PC-3 (cell line): Measurements from ENCODE around the gene KIN. TPM values are rescaled to one million over a fixed set of nuclear protein-coding genes. Genes with fewer than 3 reads are reported as not detected.

Experiments
- ATAC-seq: fragments of 200-7000 bp; cut with Tn5 transposase; 2 replicates; pipeline ENCODE4 v1.9.1; 2020; ENCODE audit warnings: mild to moderate bottlenecking, moderate library complexity
- BruUV-seq: library from RNA; stranded (reverse); fragments of 400-500 nt; replicated peaks from 2 replicates; lab custom pipeline; 2021; lab: Mats Ljungman, UMichigan
- CTCF ChIA-PET: fragments of 300-600 bp; sonication (Branson Sonifier 250); formaldehyde crosslinking; loops from one replicate; lab custom pipeline; 2022; ENCODE audit warnings: antibody characterized with exemption; lab: Charles Lee
- POLR2A ChIA-PET: fragments of 300-600 bp; sonication (Branson Sonifier 250); formaldehyde crosslinking; loops from one replicate; lab custom pipeline; 2022; ENCODE audit warnings: antibody characterized with exemption; ENCODE audit not compliant: unreplicated experiment; lab: Charles Lee
- DNase-seq: peaks from one replicate; pipeline ENCODE4 v3.0.0-alpha.2; 2015
- H2AFZ ChIP-seq: fragments of 300-600 bp; sonication (generic); 2 replicates; pipeline ENCODE4 v1.6.0; 2016; ENCODE audit warnings: antibody characterized with exemption, low read length
- H3F3A ChIP-seq: fragments of 300-600 bp; sonication (generic); one replicate; pipeline ENCODE4 v1.6.0; 2017; ENCODE audit warnings: antibody characterized with exemption, low read length, control low read depth, mild to moderate bottlenecking; ENCODE audit not compliant: unreplicated experiment
- H3K27ac ChIP-seq: fragments of 300-600 bp; sonication (generic); 2 replicates; pipeline ENCODE4 v1.5.1; 2016; ENCODE audit warnings: mild to moderate bottlenecking, low read length
- H3K27me3 ChIP-seq: fragments of 300-600 bp; sonication (generic); 2 replicates; pipeline ENCODE4 v1.6.1; 2016; ENCODE audit warnings: low read length, mixed read lengths
- H3K36me3 ChIP-seq: fragments of 300-600 bp; sonication (generic); 2 replicates; pipeline ENCODE4 v1.6.1; 2016; ENCODE audit warnings: low read depth, mixed run types, low read length, mixed read lengths
- H3K4me1 ChIP-seq: fragments of 300-600 bp; sonication (generic); 2 replicates; pipeline ENCODE4 v1.5.1; 2016; ENCODE audit warnings: low read length; ENCODE audit not compliant: insufficient read depth
- H3K4me2 ChIP-seq: fragments of 300-600 bp; sonication (generic); 2 replicates; pipeline ENCODE4 v1.6.0; 2016; ENCODE audit warnings: low read length
- H3K4me3 ChIP-seq: fragments of 300-600 bp; sonication (generic); 2 replicates; pipeline ENCODE4 v1.5.1; 2016; ENCODE audit warnings: mild to moderate bottlenecking, low read length, mixed read lengths
- H3K79me2 ChIP-seq: fragments of 300-600 bp; sonication (generic); 2 replicates; pipeline ENCODE4 v1.6.1; 2017; ENCODE audit warnings: low read length, mixed read lengths
- H3K9ac ChIP-seq: fragments of 300-600 bp; sonication (generic); 2 replicates; pipeline ENCODE4 v1.6.0; 2016; ENCODE audit warnings: mild to moderate bottlenecking, low read length
- H3K9me2 ChIP-seq: fragments of 300-600 bp; sonication (generic); replicated peaks from 2 replicates; pipeline ENCODE4 v1.6.1; 2016; ENCODE audit warnings: mixed run types, low read length, mixed read lengths
- H3K9me3 ChIP-seq: fragments of 300-600 bp; sonication (generic); 2 replicates; pipeline ENCODE4 v1.6.1; 2016; ENCODE audit warnings: low read length, mixed read lengths
- H4K20me1 ChIP-seq: fragments of 300-600 bp; sonication (generic); 2 replicates; pipeline ENCODE4 v1.6.1; 2016; ENCODE audit warnings: low read length, mixed read lengths
- CTCF ChIP-seq: fragments of 300-600 bp; sonication (generic); conservative IDR thresholded peaks from 2 replicates; pipeline ENCODE4 v1.5.1; 2017; ENCODE audit warnings: antibody characterized with exemption, low read depth, mild to moderate bottlenecking, low read length
- EZH2 ChIP-seq: fragments of 300-600 bp; sonication (generic); IDR thresholded peaks from one replicate; pipeline ENCODE4 v1.6.1; 2017; ENCODE audit warnings: antibody characterized with exemption, mild to moderate bottlenecking, low read length; ENCODE audit not compliant: unreplicated experiment
- EZH2phosphoT487 ChIP-seq: fragments of 300-600 bp; sonication (generic); IDR thresholded peaks from 2 replicates; pipeline ENCODE4 v1.6.1; 2018; ENCODE audit warnings: mild to moderate bottlenecking, antibody characterized with exemption, low read length, borderline replicate concordance
- intact Hi-C: fragments of 100-400 bp; cut with micrococcal nuclease; formaldehyde crosslinking; loops from 2 replicates; pipeline ENCODE4 v1.9.0; 2023
- total RNA-seq: library from RNA; depleted of rRNA; stranded (reverse); fragments of >200 nt; gene quantifications from 2 replicates; pipeline ENCODE4 v1.2.3, GENCODE V29; 2014

KIN gene
- total RNA-seq, 1 experiment from 2014 or later = 2.4 TPM

- ChIA-PET CTCF (no interaction called here), POLR2A (no interaction called here)
- Histone ChIP-seq H2AFZ (no peak overlapping the region), H4K20me1 (no peaks in the 10 kb centered on the region), H3K4me2 (no peak overlapping the region), H3K36me3 (no peaks in the 10 kb centered on the region), H3K79me2 (no peaks in the 10 kb centered on the region), H3K9ac (no peak overlapping the region), H3K27me3 (0 out of 2 replicates have a peak, but pooled peaks cover 28% of the 10 kb centered on the region), H3K27ac (no peak overlapping the region), H3K4me1 (no peaks in the 10 kb centered on the region), H3F3A (no peaks in the 10 kb centered on the region), H3K9me2 (no peaks in the 10 kb centered on the region), H3K9me3 (no peaks in the 10 kb centered on the region), H3K4me3 (no peak overlapping the region)
- DNase-seq (no peak), ATAC-seq (no peak)
- no peak for TF ChIP-seq EZH2phosphoT487
- no peak for TF ChIP-seq CTCF
- no peak for TF ChIP-seq EZH2
- no TSS peak for BruUV-seq
- intact Hi-C loops = no loop called here
Observed at GRCh38 chr10:7710446-7710845, 77.3 kb downstream of the KIN start.

GRCh38 chr10:7708832-7709231 lies 79.0 kb downstream of the KIN start:
- H4K20me1 ChIP-seq = no peaks in the 10 kb centered on the region
- ChIA-PET CTCF (no interaction called here), POLR2A (no interaction called here)
- H3F3A ChIP-seq = no peaks in the 10 kb centered on the region
- H3K79me2 ChIP-seq = no peaks in the 10 kb centered on the region
- ATAC-seq (no peak), DNase-seq (no peak)
- H3K4me3 ChIP-seq = no peak overlapping the region
- no peak overlapping the region for H3K9ac ChIP-seq
- TF ChIP-seq CTCF (no peak), EZH2phosphoT487 (no peak), EZH2 (no peak)
- no peaks in the 10 kb centered on the region for H3K36me3 ChIP-seq
- H3K4me1 ChIP-seq = no peaks in the 10 kb centered on the region
- intact Hi-C loops = no loop called here
- BruUV-seq = no TSS peak
- no peak overlapping the region for H2AFZ ChIP-seq
- 0 out of 2 replicates have a peak, but pooled peaks cover 28% of the 10 kb centered on the region for H3K27me3 ChIP-seq
- H3K4me2 ChIP-seq = no peak overlapping the region
- no peaks in the 10 kb centered on the region for H3K9me2 ChIP-seq
- H3K27ac ChIP-seq = no peak overlapping the region
- H3K9me3 ChIP-seq = no peaks in the 10 kb centered on the region

- Histone ChIP-seq H2AFZ (no peak overlapping the region), H3K36me3 (no peaks in the 10 kb centered on the region), H3K4me3 (no peak overlapping the region), H3K9me2 (no peaks in the 10 kb centered on the region), H3K9me3 (no peaks in the 10 kb centered on the region), H3K4me1 (no peaks in the 10 kb centered on the region), H3F3A (no peaks in the 10 kb centered on the region), H3K4me2 (no peak overlapping the region), H3K79me2 (no peaks in the 10 kb centered on the region), H3K9ac (no peak overlapping the region), H3K27me3 (0 out of 2 replicates have a peak, but pooled peaks cover 31% of the 10 kb centered on the region), H4K20me1 (no peaks in the 10 kb centered on the region), H3K27ac (no peak overlapping the region)
- intact Hi-C loops = no loop called here
- ATAC-seq (no peak), DNase-seq (no peak)
- CTCF ChIA-PET = no interaction called here
- no TSS peak for BruUV-seq
- no peak for TF ChIP-seq CTCF
- POLR2A ChIA-PET = no interaction called here
Observed at GRCh38 chr10:7707858-7708622, 79.8 kb downstream of the KIN start.
